ENCODE data around the gene ELF4. TPM values are rescaled to one million over a fixed set of nuclear protein-coding genes. Genes with fewer than 3 reads are reported as not detected.

The ELF4 gene
- total RNA-seq, 3 donors from 2014 or later (not counting 1 experiment from before 2014, with no cell fraction given): 83.3 to 105 (median 98.7) TPM

- no peak overlapping the region for H3K4me3 ChIP-seq (ENCODE audit: low read length)
- no peak overlapping the region for H3K27ac ChIP-seq (ENCODE audit: low read length)
- peaks cover 9% of the 10 kb centered on the region in 2 donors for H3K4me1 Mint-ChIP-seq
- H3K36me3 ChIP-seq (ENCODE audit: control insufficient read depth, insufficient read depth, low read length): peaks cover 38% of the 10 kb centered on the region
- no peaks in the 10 kb centered on the region for H3K9me3 ChIP-seq (ENCODE audit: control insufficient read depth, insufficient read depth, low read length)
- H3K27me3 Mint-ChIP-seq (ENCODE audit: low read depth in 2 of 2): no peaks in the 10 kb centered on the region
- ATAC-seq: no peak
- intact Hi-C loops (cut with micrococcal nuclease): no loop called here
- no peaks in the 10 kb centered on the region for H3K27me3 ChIP-seq (ENCODE audit: control insufficient read depth, insufficient read depth, low read length)
- H3K9me3 Mint-ChIP-seq: no peaks in the 10 kb centered on the region
- H3K36me3 Mint-ChIP-seq: no peaks in the 10 kb centered on the region
- TF ChIP-seq, protein P1, sequence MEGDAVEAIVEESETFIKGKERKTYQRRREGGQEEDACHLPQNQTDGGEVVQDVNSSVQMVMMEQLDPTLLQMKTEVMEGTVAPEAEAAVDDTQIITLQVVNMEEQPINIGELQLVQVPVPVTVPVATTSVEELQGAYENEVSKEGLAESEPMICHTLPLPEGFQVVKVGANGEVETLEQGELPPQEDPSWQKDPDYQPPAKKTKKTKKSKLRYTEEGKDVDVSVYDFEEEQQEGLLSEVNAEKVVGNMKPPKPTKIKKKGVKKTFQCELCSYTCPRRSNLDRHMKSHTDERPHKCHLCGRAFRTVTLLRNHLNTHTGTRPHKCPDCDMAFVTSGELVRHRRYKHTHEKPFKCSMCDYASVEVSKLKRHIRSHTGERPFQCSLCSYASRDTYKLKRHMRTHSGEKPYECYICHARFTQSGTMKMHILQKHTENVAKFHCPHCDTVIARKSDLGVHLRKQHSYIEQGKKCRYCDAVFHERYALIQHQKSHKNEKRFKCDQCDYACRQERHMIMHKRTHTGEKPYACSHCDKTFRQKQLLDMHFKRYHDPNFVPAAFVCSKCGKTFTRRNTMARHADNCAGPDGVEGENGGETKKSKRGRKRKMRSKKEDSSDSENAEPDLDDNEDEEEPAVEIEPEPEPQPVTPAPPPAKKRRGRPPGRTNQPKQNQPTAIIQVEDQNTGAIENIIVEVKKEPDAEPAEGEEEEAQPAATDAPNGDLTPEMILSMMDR (IDR thresholded peaks at IDR 0.05): no peak
- peak overlapping the region in 1 of 2 donors; percentile 73 for H3K27ac Mint-ChIP-seq
- no peak for DNase-seq
- WGBS (ENCODE audit: insufficient coverage): 82% methylated on average over 4 of the region's 4 CpGs
- peaks cover 12% of the 10 kb centered on the region for H3K4me1 ChIP-seq (ENCODE audit: control insufficient read depth, insufficient read depth, low read length)
- H3K4me3 Mint-ChIP-seq: no peak overlapping the region
Measured at GRCh38 chrX:130075777-130076176, 34.5 kb downstream of the ELF4 start.

GRCh38 chrX:130072345-130072740, 38.0 kb downstream of the ELF4 start:
- H3K4me3 ChIP-seq (ENCODE audit: low read length): no peak overlapping the region
- no peak overlapping the region for H3K27ac ChIP-seq (ENCODE audit: low read length)
- Mint-ChIP-seq H3K27me3 (ENCODE audit: low read depth in 2 of 2) (no peaks in the 10 kb centered on the region), H3K4me3 (no peak overlapping the region), H3K4me1 (peaks cover 1 to 2% of the 10 kb centered on the region in 2 donors), H3K27ac (peak overlapping the region in 1 of 2 donors; percentile 29), H3K9me3 (no peaks in the 10 kb centered on the region), H3K36me3 (no peaks in the 10 kb centered on the region)
- WGBS (ENCODE audit: insufficient coverage): 51% methylated on average over 7 of the region's 10 CpGs
- DNase-seq (no peak), ATAC-seq (no peak)
- H3K4me1 ChIP-seq (ENCODE audit: control insufficient read depth, insufficient read depth, low read length): no peaks in the 10 kb centered on the region
- H3K9me3 ChIP-seq (ENCODE audit: control insufficient read depth, insufficient read depth, low read length): no peaks in the 10 kb centered on the region
- TF ChIP-seq, protein P1 (IDR thresholded peaks at IDR 0.05): no peak
- peaks cover 52% of the 10 kb centered on the region for H3K36me3 ChIP-seq (ENCODE audit: control insufficient read depth, insufficient read depth, low read length)
- intact Hi-C loops (cut with micrococcal nuclease): no loop called here
- H3K27me3 ChIP-seq (ENCODE audit: control insufficient read depth, insufficient read depth, low read length): no peaks in the 10 kb centered on the region

GRCh38 chrX:130071611-130072344, 38.5 kb downstream of the ELF4 start:
- Histone ChIP-seq H3K9me3 (ENCODE audit: control insufficient read depth, insufficient read depth, low read length) (no peaks in the 10 kb centered on the region), H3K4me3 (ENCODE audit: low read length) (no peak overlapping the region), H3K36me3 (ENCODE audit: control insufficient read depth, insufficient read depth, low read length) (peaks cover 58% of the 10 kb centered on the region), H3K4me1 (ENCODE audit: control insufficient read depth, insufficient read depth, low read length) (no peaks in the 10 kb centered on the region), H3K27ac (ENCODE audit: low read length) (no peak overlapping the region), H3K27me3 (ENCODE audit: control insufficient read depth, insufficient read depth, low read length) (no peaks in the 10 kb centered on the region)
- intact Hi-C loops (cut with micrococcal nuclease): no loop called here
- Mint-ChIP-seq H3K4me3 (no peak overlapping the region), H3K9me3 (no peaks in the 10 kb centered on the region), H3K36me3 (no peaks in the 10 kb centered on the region), H3K27ac (peak overlapping the region in 1 of 2 donors; percentile 29), H3K4me1 (peaks cover 5 to 6% of the 10 kb centered on the region in 2 donors), H3K27me3 (ENCODE audit: low read depth in 2 of 2) (no peaks in the 10 kb centered on the region)
- no peak for DNase-seq
- no peak for ATAC-seq
- TF ChIP-seq, protein P1 (IDR thresholded peaks at IDR 0.05): no peak
- WGBS (ENCODE audit: insufficient coverage): 85% methylated on average over 15 of the region's 18 CpGs

Measured in natural killer cell (primary cell).